DND-41 (cell line): ENCODE results near the gene CBY2.

Source experiments
- ATAC-seq: fragments of 200-7000 bp; cut with Tn5 transposase; 3 replicates; pipeline ENCODE4 v1.9.1; 2021; ENCODE audit warnings: low read depth; ENCODE audit not compliant: insufficient read depth
- DNase-seq: peaks from one replicate; pipeline ENCODE4 v3.0.0-alpha.2; 2020
- H2AFZ ChIP-seq: 2 replicates; pipeline ENCODE4 v1.6.0; 2012; ENCODE audit warnings: low read depth, low read length
- H3K27ac ChIP-seq: 2 replicates; pipeline ENCODE4 v1.5.1; 2012; ENCODE audit warnings: low read length, inconsistent platforms
- H3K27me3 ChIP-seq: fragments of 200-600 bp; sonication (generic); 2 replicates; pipeline ENCODE4 v1.6.0; 2012; ENCODE audit warnings: low read length, mild to moderate bottlenecking, inconsistent platforms; ENCODE audit not compliant: insufficient read depth, poor library complexity
- H3K36me3 ChIP-seq: 2 replicates; pipeline ENCODE4 v1.5.1; 2012; ENCODE audit warnings: low read length, inconsistent platforms; ENCODE audit not compliant: insufficient read depth
- H3K4me1 ChIP-seq: 2 replicates; pipeline ENCODE4 v1.5.1; 2012; ENCODE audit warnings: mild to moderate bottlenecking, low read length; ENCODE audit not compliant: insufficient read depth
- H3K4me2 ChIP-seq: 2 replicates; pipeline ENCODE4 v1.6.0; 2012; ENCODE audit warnings: mild to moderate bottlenecking, moderate library complexity, low read length, inconsistent platforms; ENCODE audit not compliant: insufficient read depth
- H3K4me3 ChIP-seq, 2 experiments: fragments of 200-600 bp in 1 of 2; shearing (Covaris generic) in 1 of 2; 2 replicates each; pipeline ENCODE4 v1.5.1; 2012 to 2016; ENCODE audit warnings: inconsistent platforms in 2 of 2, low read length in 2 of 2, mild to moderate bottlenecking in 2 of 2, low read depth in 1 of 2, moderate library complexity in 1 of 2
- H3K79me2 ChIP-seq: 2 replicates; pipeline ENCODE4 v1.6.0; 2012; ENCODE audit warnings: low read length, inconsistent platforms; ENCODE audit not compliant: insufficient read depth
- H3K9ac ChIP-seq: 2 replicates; pipeline ENCODE4 v1.6.0; 2012; ENCODE audit warnings: low read depth, mild to moderate bottlenecking, inconsistent platforms, low read length, moderate library complexity
- H3K9me3 ChIP-seq: 2 replicates; pipeline ENCODE4 v1.5.1; 2012; ENCODE audit warnings: low read length, moderate library complexity, mild to moderate bottlenecking, inconsistent platforms; ENCODE audit not compliant: insufficient read depth, severe bottlenecking
- H4K20me1 ChIP-seq: 2 replicates; pipeline ENCODE4 v1.6.0; 2012; ENCODE audit warnings: low read length; ENCODE audit not compliant: insufficient read depth
- EZH2 ChIP-seq: IDR thresholded peaks from 3 replicates; pipeline ENCODE4 v1.6.1; 2012; ENCODE audit warnings: borderline replicate concordance, low read depth, mild to moderate bottlenecking, moderate library complexity, low read length, inconsistent platforms; ENCODE audit not compliant: severe bottlenecking
- TF ChIP-seq, protein P1 (sequence below): IDR thresholded peaks from 2 replicates; pipeline ENCODE4 v1.5.1; 2012; ENCODE audit warnings: borderline replicate concordance, low read length, moderate library complexity, mild to moderate bottlenecking; ENCODE audit not compliant: poor library complexity, severe bottlenecking; ENCODE audit errors: extremely low read depth

Gene CBY2

GRCh38 chr13:45707516-45708100, 5.5 kb downstream of the CBY2 start:
- no peak overlapping the region for H3K4me2 ChIP-seq
- no peaks in the 10 kb centered on the region for H3K79me2 ChIP-seq
- H3K9me3 ChIP-seq, result no peaks in the 10 kb centered on the region
- TF ChIP-seq, protein P1, sequence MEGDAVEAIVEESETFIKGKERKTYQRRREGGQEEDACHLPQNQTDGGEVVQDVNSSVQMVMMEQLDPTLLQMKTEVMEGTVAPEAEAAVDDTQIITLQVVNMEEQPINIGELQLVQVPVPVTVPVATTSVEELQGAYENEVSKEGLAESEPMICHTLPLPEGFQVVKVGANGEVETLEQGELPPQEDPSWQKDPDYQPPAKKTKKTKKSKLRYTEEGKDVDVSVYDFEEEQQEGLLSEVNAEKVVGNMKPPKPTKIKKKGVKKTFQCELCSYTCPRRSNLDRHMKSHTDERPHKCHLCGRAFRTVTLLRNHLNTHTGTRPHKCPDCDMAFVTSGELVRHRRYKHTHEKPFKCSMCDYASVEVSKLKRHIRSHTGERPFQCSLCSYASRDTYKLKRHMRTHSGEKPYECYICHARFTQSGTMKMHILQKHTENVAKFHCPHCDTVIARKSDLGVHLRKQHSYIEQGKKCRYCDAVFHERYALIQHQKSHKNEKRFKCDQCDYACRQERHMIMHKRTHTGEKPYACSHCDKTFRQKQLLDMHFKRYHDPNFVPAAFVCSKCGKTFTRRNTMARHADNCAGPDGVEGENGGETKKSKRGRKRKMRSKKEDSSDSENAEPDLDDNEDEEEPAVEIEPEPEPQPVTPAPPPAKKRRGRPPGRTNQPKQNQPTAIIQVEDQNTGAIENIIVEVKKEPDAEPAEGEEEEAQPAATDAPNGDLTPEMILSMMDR, result no peak
- no peak for TF ChIP-seq EZH2
- H3K36me3 ChIP-seq, result no peaks in the 10 kb centered on the region
- H3K9ac ChIP-seq, result no peak overlapping the region
- DNase-seq (no peak), ATAC-seq (no peak)
- no peaks in the 10 kb centered on the region for H3K4me1 ChIP-seq
- no peaks in the 10 kb centered on the region for H4K20me1 ChIP-seq
- peaks cover 9% of the 10 kb centered on the region for H3K27me3 ChIP-seq
- H2AFZ ChIP-seq, result no peak overlapping the region
- H3K27ac ChIP-seq, result no peak overlapping the region
- no peak overlapping the region for H3K4me3 ChIP-seq

- Histone ChIP-seq H3K27ac (no peak overlapping the region), H3K4me2 (no peak overlapping the region), H3K4me3 (no peak overlapping the region), H3K79me2 (no peaks in the 10 kb centered on the region), H3K4me1 (no peaks in the 10 kb centered on the region), H3K9me3 (no peaks in the 10 kb centered on the region), H3K36me3 (no peaks in the 10 kb centered on the region), H4K20me1 (no peaks in the 10 kb centered on the region), H2AFZ (no peak overlapping the region), H3K27me3 (peaks cover 3% of the 10 kb centered on the region), H3K9ac (no peak overlapping the region)
- no peak for DNase-seq
- TF ChIP-seq, protein P1, result no peak
- TF ChIP-seq EZH2, result no peak
- no peak for ATAC-seq
Measured at GRCh38 chr13:45711951-45712350, 9.8 kb downstream of the CBY2 start.

DNA sequence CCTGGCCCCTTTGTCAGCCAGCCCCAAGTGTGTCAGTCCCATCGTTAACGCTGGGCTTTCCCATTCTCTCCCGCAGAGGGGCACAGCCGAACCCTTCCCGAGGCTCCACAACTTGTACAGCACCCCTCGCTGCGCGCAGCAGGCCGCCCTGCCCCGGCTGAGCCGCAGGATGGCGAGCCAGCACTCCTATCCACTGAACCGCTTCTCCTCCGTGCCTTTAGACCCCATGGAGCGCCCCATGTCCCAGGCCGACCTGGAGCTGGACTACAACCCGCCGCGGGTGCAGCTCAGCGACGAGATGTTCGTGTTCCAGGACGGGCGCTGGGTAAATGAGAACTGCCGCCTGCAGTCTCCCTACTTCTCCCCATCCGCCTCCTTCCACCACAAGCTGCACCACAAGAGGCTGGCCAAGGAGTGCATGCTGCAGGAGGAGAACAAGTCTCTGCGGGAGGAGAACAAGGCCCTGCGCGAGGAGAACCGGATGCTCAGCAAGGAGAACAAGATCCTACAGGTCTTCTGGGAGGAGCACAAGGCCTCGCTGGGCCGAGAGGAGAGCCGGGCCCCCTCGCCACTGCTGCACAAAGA, 11.1 kb downstream of the CBY2 start:
- H3K36me3 ChIP-seq, result no peaks in the 10 kb centered on the region
- TF ChIP-seq, protein P1, result no peak
- no peak for DNase-seq

More for the DNA sequence above, 11.1 kb downstream of the CBY2 start:
- Histone ChIP-seq H3K27ac (no peak overlapping the region), H3K79me2 (no peaks in the 10 kb centered on the region), H4K20me1 (no peaks in the 10 kb centered on the region), H3K4me2 (no peak overlapping the region), H3K27me3 (peaks cover 3% of the 10 kb centered on the region), H2AFZ (no peak overlapping the region), H3K4me3 (no peak overlapping the region), H3K9me3 (no peaks in the 10 kb centered on the region), H3K4me1 (no peaks in the 10 kb centered on the region), H3K9ac (no peak overlapping the region)
- ATAC-seq, result no peak
